T47D (cell line): Measurements from ENCODE around the gene ZNF549.

ENCODE experiments used
- DNase-seq, 2 experiments: peaks; one replicate each; pipeline versions ENCODE4 v3.0.0 to v3.0.0-alpha.2; 2011 to 2012; ENCODE audit warnings: low read depth in 1 of 2, low spot score in 1 of 2
- JUND ChIP-seq: IDR thresholded peaks from 2 replicates; pipeline ENCODE4 v1.6.1; 2012; ENCODE audit warnings: low read depth
- in situ Hi-C: cut with HindIII; loops from 2 replicates; pipeline ENCODE4 v1.10.0; 2016; ENCODE audit warnings: low sequenced_read_pairs, low pct_unique_long_range_greater_than_20kb

Gene ZNF549

GRCh38 chr19:57583104-57583520 is 56.0 kb downstream of the ZNF549 start:
- TF ChIP-seq JUND: no peak
- DNase-seq: no peak
- in situ Hi-C loops: no loop called here

DNA sequence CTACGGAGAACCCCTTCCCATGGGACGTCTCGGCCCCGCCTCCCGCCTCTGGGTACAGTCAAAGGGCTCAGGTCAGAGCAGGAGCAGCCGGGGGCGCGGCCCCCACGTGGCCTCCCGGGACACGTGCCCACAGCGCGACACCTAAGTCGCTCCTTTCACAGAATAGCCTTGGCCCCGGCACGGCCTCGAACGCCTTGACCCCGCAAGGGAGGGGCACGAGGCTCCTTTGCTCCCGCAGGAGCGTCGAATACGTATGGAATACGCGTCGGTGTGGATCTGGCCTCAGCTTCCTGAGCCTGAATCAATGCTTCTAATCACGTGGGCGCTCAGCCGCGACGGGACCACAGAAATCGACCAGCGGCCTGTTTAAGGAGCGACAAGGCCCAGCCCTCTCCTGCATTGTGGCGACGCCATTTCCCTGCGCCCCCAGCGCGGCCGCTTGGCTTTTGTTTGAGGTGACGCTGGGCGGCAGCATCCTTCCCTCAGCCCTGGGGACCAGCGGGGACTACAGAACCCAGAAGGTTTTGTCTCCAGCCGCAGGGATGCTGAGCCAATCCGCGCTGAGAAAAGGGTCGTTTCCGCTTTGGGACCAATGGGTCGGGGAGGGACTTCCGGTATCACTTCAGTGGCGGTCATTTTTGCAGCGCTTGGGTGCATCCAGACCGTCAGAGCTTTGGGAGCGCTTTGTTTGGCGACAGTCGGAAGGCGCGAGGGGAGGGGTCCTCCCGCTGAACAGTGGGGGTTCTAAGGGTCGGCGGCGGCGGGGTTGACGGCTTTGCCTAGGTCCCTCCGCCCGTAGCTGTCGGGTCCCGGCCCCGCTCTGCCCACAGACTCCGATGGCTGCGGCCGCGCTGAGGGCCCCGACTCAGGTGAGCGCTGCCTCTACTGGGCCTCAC is 56.6 kb downstream of the ZNF549 start, which contains the start of gene ZIK1:
Gene ZIK1, plus strand, starts transcription at position 625 of the 896 bp plus-strand sequence. Its CDS starts 212 bp downstream, at position 837.
- no peak for DNase-seq
- no peak for TF ChIP-seq JUND
- in situ Hi-C loops: no loop called here

DNA sequence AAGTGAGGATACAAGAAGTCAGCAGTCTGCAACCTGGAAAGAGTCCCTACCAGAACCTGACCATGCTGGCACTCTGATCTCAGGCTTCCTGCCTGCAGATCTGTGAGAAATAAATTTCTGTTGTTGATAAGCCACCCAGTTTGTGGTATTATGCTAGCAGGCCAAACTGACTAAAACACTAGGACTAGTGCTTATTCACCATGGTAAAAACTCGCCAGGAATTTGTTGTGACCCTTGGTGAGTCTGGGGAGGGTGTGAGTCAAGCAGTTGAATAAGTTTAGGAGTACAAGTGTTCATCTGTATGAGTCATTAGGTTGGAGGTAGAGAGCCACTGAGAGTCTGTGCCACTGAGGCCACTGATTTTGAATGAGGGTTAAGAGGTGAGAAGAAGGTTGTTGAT is 60.4 kb downstream of the ZNF549 start:
- no peak for DNase-seq
- in situ Hi-C loops: no loop called here
- TF ChIP-seq JUND: no peak

- no peak for DNase-seq
- in situ Hi-C loops: no loop called here
- TF ChIP-seq JUND: no peak
Observed at GRCh38 chr19:57599377-57599760, 72.2 kb downstream of the ZNF549 start.

GRCh38 chr19:57599761-57600383 is 72.7 kb downstream of the ZNF549 start, which contains the start of gene ZNF530:
Gene ZNF530 (plus strand): TSS chr19:57599885. CDS start chr19:57604346, 4,461 bp downstream.
- TF ChIP-seq JUND: no peak
- peak; percentile 77 to 94 for DNase-seq
- in situ Hi-C loops: no loop called here

DNA sequence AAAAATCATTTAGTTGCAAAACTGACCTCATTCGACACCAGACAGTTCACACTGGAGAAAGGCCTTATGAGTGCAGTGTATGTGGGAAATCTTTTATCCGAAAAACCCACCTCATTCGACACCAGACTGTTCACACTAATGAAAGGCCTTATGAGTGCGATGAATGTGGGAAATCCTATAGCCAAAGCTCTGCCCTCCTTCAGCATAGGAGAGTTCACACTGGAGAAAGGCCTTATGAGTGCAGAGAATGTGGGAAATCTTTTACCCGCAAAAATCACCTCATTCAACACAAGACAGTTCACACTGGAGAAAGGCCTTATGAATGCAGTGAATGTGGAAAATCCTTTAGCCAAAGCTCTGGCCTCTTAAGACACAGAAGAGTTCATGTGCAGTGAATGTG is 79.8 kb downstream of the ZNF549 start:
- no peak for DNase-seq
- in situ Hi-C loops: no loop called here
- TF ChIP-seq JUND: no peak
